Measurements from ENCODE around the gene OR2AG1.

Gene OR2AG1, protein sequence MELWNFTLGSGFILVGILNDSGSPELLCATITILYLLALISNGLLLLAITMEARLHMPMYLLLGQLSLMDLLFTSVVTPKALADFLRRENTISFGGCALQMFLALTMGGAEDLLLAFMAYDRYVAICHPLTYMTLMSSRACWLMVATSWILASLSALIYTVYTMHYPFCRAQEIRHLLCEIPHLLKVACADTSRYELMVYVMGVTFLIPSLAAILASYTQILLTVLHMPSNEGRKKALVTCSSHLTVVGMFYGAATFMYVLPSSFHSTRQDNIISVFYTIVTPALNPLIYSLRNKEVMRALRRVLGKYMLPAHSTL

GRCh38 chr11:6782720-6783119, at the start of gene OR2AG1:
TSS of gene OR2AG1 (plus strand) at chr11:6783020. CDS start at chr11:6785038, 2,018 bp downstream.
- no peak for DNase-seq (ENCODE audit: low read depth in 2 of 2)

- no peak for DNase-seq (ENCODE audit: low read depth in 2 of 2)
Observed at GRCh38 chr11:6733326-6734275, 49.2 kb upstream of the OR2AG1 start.

GRCh38 chr11:6734616-6735015, 48.2 kb upstream of the OR2AG1 start:
- no peak for DNase-seq (ENCODE audit: low read depth in 2 of 2)

DNA sequence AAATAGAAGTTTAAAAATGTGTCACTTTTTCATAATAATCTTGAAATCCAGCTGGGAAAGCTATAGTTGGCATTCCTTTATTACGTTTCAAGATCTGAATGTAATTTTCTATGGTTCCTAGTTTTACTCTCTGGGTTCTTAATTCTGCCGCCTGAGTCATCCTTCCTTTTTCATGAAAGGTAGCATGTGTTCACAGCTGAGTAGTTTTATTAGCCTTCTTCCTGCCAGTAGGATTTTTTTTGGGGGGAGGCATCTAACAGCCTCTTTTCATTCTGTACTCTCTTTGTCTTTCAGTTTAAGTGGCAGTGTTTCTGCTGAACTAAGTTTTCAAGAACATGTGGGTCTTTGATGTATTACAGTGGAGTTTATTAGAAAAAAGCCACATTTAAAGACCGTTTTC, 47.5 kb upstream of the OR2AG1 start:
- no peak for DNase-seq (ENCODE audit: low read depth in 2 of 2)

- DNase-seq (ENCODE audit: low read depth in 2 of 2), result no peak
Observed at GRCh38 chr11:6736495-6737121, 46.2 kb upstream of the OR2AG1 start.

DNA sequence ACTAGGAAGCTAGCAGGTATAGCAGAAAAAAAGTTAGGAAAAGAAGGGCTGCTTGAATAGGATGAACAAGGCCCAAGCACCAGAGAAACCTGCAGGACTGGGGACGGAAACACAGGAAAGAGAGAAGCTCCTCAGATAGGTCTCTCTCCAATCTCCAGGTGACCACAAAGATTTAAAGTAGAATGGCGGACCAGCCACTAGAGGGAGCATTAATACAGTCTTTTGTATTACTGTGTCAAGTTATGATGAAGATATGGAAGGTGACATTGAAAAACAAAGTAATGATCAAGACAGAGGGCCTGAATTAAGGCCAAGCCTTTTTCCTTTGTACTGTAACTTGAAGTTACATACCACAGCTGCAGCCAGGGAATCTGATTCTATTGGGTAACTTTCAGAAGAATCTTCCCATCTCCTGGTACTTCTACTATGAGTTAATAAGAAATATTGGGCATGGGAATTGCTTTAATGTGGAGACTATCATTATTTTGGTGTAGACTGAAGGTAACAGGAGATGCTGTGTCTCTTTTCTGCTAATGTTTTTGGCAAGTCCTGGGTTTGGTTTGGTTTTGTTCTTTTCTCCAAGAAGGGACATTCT, 44.9 kb upstream of the OR2AG1 start:
- peak; percentile 40 to 50 for DNase-seq (ENCODE audit: low read depth in 2 of 2)

- no peak for DNase-seq (ENCODE audit: low read depth in 2 of 2)
Observed at GRCh38 chr11:6738590-6738989, 44.2 kb upstream of the OR2AG1 start.

DNA sequence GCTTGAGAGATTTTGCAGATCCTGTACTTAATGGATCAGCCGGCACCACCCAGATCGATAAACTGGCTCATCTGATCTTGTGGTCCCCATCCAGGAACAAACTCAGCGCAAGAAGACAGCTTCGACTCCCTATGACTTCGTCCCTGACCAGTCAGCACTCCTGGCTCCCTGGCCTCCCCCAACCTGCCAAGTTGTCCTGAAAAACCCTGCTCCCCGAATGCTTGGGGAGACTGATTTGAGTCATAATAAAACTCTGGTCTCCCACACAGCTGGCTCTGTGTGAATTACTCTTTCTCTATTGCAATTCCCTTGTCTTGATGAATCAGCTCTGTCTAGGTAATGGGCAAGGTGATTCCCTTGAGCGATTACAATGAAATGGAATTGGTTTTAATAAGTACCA, 40.6 kb upstream of the OR2AG1 start:
- no peak for DNase-seq (ENCODE audit: low read depth in 2 of 2)

GRCh38 chr11:6745018-6745417, 37.8 kb upstream of the OR2AG1 start:
- no peak for DNase-seq (ENCODE audit: low read depth in 2 of 2)

DNA sequence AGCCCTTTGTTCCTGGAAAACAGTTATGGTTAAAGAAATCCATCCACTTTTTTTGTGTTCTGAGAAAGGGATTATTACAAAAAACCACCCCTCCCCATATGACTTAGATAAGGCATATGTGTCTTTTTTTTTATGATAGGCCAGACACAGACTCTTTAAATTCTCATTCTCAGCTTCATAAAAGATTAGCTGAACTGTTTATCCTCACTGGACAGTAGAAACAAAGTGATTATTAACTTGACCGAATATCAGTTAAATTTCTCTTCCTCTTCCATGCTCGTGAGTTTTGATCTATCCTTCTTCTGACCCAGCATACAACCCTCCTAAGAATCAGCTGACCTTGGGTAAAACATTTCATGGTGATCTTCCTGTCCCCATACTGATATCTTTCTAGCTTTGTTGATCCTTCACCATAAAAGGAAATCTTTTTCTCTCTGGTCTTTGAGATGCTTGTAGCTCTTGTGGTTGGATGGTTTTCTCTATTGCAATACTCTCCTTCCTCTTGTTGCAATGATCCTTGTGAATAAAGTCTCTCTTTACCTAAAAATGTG, 37.3 kb upstream of the OR2AG1 start:
- no peak for DNase-seq (ENCODE audit: low read depth in 2 of 2)

DNA sequence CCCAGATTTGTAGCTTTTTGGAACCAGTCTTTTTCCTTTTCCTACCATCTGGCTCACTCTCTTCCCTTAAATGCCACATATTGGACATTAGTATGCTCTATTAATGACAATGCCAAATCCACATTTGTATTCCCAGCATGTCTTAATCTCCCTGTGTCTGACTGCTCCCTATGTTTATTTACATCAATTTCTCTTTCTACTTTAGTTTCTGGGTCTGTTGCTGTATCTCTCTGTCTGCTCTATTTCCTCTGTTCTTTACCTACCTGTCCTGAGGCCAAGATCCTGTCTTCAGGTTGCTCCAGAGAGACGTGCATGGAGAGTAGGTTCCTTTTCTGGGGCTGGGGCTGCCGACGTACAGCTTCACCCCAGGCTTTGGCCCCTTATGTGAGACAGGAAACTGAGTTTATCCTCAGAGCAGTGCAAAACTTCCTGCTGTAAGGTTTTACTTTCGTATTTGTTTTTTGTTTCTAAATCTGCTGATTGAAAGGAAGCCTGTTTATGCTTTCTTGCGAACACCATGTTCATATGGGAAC, 36.7 kb upstream of the OR2AG1 start:
- DNase-seq (ENCODE audit: low read depth in 2 of 2), result no peak

DNA sequence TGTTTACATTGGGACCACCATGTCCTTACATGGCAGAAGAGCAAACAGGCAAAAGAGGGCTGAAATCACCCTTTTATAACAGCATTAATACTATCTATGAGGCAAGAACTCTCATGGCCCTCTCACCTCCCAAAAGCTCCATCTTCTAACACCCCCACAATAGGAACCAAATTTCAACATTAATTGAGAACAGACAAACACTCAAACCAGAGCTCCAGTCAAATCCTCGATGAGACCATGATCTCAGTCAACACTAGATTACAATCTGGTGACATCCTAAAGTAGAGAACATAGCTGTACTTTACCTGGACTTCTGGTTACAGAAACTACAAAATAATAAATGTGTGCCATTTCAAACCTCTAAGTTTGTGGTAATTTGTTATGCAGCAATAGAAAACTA, 36.2 kb upstream of the OR2AG1 start:
- no peak for DNase-seq (ENCODE audit: low read depth in 2 of 2)

DNA sequence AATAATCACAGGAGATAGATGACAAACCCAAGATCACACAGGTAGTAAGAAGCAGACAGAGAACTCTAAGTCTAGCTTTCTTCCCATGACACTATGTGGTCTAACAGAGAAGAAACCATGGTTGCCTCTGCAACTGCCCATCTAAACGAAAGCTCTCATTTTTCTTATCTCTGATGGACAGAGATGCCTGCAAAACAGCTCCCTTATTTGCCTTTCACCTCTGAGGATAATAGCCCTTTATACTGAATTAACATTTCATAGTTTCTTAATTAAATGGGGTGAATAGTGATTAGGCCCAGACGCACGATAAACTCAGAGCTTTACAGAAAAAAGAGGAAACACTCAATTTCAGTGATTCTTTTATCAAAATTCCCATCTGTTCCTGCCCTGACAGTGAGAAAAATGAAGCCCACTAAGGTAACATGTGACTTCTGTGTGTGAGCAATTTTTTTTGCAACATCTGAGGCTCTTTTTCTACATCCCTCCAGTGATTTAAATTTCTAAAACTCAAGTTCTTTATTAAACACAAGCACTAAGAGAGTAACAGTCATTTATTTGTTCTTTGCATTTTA, 35.6 kb upstream of the OR2AG1 start:
- DNase-seq (ENCODE audit: low read depth in 2 of 2), result no peak

DNA sequence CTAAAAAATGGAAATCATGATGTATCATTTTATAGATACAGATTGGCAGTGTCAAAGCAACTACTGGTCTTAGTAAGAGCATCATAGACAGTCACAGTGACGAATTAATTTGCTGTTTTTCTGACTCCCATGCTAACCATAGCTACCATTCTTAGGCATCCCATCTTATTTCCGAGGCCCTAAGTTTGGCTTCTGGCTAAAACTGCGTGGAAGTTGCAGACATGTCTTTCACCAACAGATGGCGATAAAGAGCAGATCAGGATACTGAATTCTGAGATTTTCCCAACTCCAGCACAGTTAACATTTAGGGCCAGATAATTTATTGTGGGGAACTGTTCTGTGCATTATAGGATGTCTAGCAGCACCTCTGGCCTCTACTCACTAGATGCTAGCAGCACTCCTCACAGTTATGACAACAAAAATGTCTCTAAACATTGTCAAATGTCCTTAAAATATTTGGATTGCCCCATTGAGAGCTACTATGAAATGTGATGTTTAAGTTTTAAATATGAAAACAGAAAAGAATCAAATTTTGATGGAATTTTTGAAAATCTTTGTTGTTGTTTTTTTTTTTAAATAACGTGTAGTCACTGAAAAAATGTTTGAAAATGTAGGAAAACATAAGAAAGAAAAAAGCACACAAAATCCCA, 27.4 kb upstream of the OR2AG1 start:
- DNase-seq (ENCODE audit: low read depth in 2 of 2), result no peak

DNA sequence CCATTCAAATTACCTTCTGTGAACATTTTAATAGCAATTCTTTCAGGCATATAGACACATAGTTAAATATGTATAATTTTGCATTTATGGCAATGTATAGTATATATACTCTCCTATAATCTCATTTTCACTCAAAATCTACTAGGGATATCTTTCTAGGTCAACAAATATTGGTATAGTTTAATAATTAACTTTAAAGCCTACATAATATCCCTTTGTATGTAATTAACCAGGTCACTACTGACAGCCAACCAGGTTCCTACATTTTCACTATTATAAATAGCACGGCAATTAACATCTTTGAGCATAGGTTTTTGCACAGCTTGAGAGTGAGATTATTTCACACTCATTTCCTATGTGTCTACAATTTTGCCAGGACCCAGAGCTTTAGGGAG, 26.9 kb upstream of the OR2AG1 start:
- no peak for DNase-seq (ENCODE audit: low read depth in 2 of 2)

DNA sequence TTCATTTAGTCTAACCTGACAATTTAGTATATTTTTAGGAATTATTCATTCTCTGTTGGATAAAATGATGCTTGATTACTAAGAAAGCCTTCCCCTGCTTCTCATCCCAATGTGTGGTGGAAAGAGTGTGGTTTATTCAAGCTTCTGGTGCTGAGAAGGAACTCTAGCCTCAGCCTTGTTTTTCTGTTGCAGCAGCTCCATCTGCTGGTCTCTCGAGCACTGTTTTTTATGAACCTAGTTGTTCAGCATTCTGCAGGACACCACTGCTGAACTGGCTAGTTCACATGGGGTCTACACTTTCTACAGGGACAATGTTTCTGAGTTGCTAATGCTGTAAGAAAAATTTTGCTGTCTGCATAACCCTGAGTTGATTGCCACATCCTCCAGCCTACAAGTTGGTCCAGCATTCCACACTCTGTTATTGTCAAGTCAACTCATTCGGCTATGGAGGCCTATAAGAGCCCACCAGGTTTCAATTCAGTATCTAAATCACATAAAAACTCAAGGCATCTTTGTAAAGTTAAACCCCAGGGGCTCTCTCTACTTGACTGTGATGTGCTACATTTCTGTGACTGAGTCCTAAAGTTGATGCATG, 25.4 kb upstream of the OR2AG1 start:
- DNase-seq (ENCODE audit: low read depth in 2 of 2), result peak in 1 of 2 donors; percentile 24

GRCh38 chr11:6771926-6772893, 10.6 kb upstream of the OR2AG1 start, which contains the start of gene OR2AG2:
TSS of gene OR2AG2 (minus strand) at chr11:6771976. CDS start at chr11:6768957, 3,019 bp downstream.
- no peak for DNase-seq (ENCODE audit: low read depth in 2 of 2)

GRCh38 chr11:6778518-6778917, 4.3 kb upstream of the OR2AG1 start:
- DNase-seq (ENCODE audit: low read depth in 2 of 2), result no peak

DNA sequence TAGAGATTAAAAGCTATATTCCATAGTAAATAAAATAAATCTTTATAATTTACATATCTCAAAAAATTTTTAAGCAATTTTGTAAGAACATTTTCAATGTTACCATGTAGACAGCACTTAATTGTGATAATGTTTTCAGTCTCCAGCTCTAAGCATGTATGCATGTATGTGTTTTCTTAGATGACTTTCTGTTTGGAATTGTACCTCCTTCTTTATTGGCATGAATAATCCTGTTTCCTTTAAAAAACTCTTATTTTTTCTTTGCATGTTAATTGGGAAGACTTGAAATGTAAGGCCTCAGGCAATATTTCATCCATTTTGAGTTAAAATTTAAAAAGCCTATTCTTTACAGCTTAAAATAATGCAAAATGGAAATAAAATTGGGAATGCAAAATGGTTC, 2.0 kb upstream of the OR2AG1 start:
- DNase-seq (ENCODE audit: low read depth in 2 of 2), result no peak
